ENCODE results near the gene MAPK11. TPM values are rescaled to one million over a fixed set of nuclear protein-coding genes. Genes with fewer than 3 reads are reported as not detected.

MAPK11 gene
- total RNA-seq, 1 donor from 2014 or later, result 10.2 TPM

GRCh38 chr22:50262973-50263617, 7.1 kb downstream of the MAPK11 start:
- intact Hi-C loops (cut with micrococcal nuclease), result no loop called here

DNA sequence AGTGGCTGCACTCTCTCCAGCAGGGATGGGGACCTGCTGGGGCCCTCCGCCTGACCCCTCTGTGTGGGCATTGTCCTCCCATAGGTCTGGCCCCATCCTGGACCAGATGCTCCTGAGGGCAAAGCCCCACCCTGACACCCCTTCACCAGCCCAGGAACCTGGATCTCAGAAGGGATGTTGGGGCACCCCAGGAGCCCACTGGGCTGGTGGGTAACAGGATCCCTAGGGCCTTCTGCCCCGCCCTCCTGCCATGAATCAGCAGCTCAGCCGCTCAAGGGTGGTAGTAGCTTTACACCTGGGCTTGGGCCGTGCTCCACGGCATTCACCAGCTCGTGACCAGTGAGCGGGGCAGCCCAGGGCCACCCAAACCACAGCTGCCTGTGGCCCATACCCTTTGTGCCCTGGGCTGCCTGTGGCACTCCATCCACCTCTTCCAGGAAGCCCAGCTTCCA, 7.7 kb downstream of the MAPK11 start:
- intact Hi-C loops (cut with micrococcal nuclease), result no loop called here

- intact Hi-C loops (cut with micrococcal nuclease), result no loop called here
Measured at GRCh38 chr22:50261615-50262459, 8.3 kb downstream of the MAPK11 start, which contains the start of gene MAPK12. Gene MAPK12 (minus strand): TSS chr22:50261683. CDS start chr22:50261509, 174 bp downstream.

GRCh38 chr22:50260801-50261614, 9.2 kb downstream of the MAPK11 start:
- intact Hi-C loops (cut with micrococcal nuclease), result no loop called here

GRCh38 chr22:50260434-50260800, 9.8 kb downstream of the MAPK11 start:
- intact Hi-C loops (cut with micrococcal nuclease), result no loop called here

- intact Hi-C loops (cut with micrococcal nuclease), result no loop called here
Measured at GRCh38 chr22:50259302-50259701, 10.9 kb downstream of the MAPK11 start.

GRCh38 chr22:50258361-50259292, 11.6 kb downstream of the MAPK11 start:
- intact Hi-C loops (cut with micrococcal nuclease), result no loop called here

GRCh38 chr22:50257451-50258360, 12.5 kb downstream of the MAPK11 start:
- intact Hi-C loops (cut with micrococcal nuclease), result no loop called here

GRCh38 chr22:50257041-50257440, 13.1 kb downstream of the MAPK11 start:
- intact Hi-C loops (cut with micrococcal nuclease), result no loop called here

DNA sequence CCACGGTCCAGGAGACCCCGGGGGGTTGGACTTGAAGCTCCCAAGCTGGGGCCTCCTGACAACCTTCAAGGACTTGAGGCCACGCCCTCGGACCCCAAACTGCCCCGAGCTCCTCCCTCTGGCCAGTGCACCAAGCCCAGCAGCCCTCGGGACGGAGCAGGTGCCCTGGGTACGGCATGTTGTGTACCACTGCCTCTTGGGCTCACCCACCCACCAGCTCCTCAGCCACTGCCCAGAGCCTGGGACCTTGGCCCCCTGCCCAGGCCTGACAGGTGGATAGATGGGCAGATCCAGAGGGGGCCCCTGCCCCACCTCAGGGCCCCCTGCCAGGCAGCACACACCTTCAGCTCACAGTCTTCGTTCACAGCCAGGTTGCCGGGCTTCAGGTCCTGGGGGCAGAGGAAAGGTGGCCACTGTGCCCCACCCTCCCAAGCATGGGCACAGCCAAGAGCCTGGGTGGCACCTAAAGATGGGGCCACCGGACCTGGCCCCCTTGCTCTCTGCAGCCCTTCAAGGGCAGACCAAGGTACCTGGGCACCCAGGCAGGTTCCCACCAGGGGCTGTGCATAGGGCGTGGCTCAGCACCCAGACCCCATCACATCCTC, 13.8 kb downstream of the MAPK11 start:
- intact Hi-C loops (cut with micrococcal nuclease), result no loop called here

GRCh38 chr22:50255607-50256006, 14.6 kb downstream of the MAPK11 start:
- intact Hi-C loops (cut with micrococcal nuclease), result no loop called here

- intact Hi-C loops (cut with micrococcal nuclease), result no loop called here
Measured at GRCh38 chr22:50255099-50255498, 15.1 kb downstream of the MAPK11 start.

GRCh38 chr22:50253941-50254340, 16.2 kb downstream of the MAPK11 start:
- intact Hi-C loops (cut with micrococcal nuclease), result loop anchor here (5.0 kb wide), 1 partner anchor 73 kb away; the partner anchor contains the start of gene DENND6B

DNA sequence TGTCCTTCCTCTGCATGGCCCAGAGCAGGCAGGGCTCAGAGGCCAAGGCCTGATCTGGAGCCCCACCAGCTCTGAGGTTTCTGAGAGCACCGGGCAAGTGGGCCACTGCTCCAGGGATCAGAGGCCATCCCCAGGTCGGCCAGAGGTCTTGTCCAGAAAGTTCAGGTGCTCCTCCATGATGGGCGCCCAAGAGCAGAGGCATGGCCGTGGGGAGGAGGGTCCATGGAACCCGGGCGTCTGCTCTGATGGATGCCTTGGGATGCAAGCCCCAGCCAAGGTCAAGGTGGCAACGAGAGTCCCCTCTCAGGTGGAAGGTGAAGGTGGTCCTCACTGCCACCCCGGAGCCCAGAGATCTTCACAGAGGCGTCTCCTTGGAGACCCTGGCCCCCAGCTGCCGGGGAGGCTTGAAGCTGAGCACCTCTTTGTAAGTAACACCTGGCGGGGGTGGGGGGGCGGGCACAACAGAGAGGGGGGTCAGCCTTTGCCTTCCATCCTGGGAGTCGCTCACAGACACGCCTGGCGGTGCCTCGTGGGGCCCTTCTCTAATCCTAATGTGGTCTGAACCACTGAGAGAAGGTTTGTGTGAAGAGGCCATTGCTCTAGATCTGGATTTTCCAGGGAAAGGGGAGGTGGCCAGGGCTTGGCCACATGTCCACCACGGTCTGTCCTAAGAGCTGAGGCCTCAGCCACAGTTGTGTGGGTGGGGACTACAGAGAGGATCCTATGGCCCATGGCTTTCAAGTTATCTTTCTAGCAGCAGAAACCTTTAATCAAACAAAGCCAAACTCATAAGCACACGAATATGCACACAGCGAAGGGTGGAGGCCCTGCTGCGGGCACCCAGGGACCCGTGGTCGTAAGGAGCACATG, 16.9 kb downstream of the MAPK11 start:
- intact Hi-C loops (cut with micrococcal nuclease), result loop anchor here (5.0 kb wide), 1 partner anchor 74 kb away; the partner anchor contains the start of gene DENND6B

GRCh38 chr22:50252082-50253045, 17.8 kb downstream of the MAPK11 start:
- intact Hi-C loops (cut with micrococcal nuclease), result loop anchor here (5.0 kb wide), 1 partner anchor 75 kb away; the partner anchor contains the start of gene DENND6B

DNA sequence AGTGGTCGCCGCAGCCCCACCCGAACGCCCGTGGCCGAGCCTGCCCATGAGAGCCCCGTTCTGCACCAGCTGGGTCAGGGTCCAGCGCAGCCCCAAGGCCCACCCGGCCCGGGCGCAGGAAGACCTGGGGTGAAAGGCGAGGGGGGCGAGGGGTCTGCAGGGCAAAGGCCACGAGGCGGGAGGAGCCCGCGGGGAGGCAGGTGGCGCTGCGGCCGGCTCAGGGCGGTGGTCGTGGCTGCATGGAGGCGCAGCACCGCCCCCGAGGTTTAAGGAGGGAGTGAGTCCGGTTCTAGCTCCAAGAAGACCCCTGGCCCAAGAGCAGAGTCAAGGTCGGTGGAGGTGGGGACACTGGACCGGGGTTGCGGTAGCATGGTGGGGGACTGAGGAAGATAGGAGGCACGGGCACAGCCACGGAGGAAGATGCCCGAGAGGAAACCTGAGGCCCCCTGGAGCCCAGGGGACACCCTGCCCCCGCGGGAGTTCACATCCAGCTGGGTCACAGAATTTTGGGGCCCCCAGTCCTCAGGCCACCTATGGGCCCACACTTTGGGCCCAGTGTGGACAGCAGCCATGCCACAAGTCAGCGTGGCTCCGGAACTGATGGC, 18.6 kb downstream of the MAPK11 start:
- intact Hi-C loops (cut with micrococcal nuclease), result loop anchor here (1.0 to 5.0 kb wide), 3 partner anchors 19 to 91 kb away; partner anchors contain the start of genes DENND6B and MAPK11
